ENCODE measurements around the gene TOX3. TPM values are rescaled to one million over a fixed set of nuclear protein-coding genes. Genes with fewer than 3 reads are reported as not detected.

The TOX3 gene
- polyA plus RNA-seq, 1 donor from 2014 or later: 2.3 TPM

- Histone ChIP-seq H3K36me3 (ENCODE audit: insufficient read depth, low read length) (no peaks in the 10 kb centered on the region), H3K4me3 (ENCODE audit: low read length) (no peak overlapping the region), H3K27ac (ENCODE audit: low read length) (no peak overlapping the region), H3K9me3 (ENCODE audit: low read length) (no peaks in the 10 kb centered on the region), H3K79me2 (replicated peaks; ENCODE audit: insufficient read depth, low read length) (peaks cover 77% of the 10 kb centered on the region), H3F3A (ENCODE audit: insufficient read depth, low read length, poor library complexity, severe bottlenecking) (no peaks in the 10 kb centered on the region), H3K4me2 (ENCODE audit: low read length) (no peak overlapping the region), H3K27me3 (ENCODE audit: insufficient read depth, low read depth, low read length) (no peaks in the 10 kb centered on the region), H2AFZ (ENCODE audit: low read depth, low read length) (no peak overlapping the region), H3K9me2 (ENCODE audit: insufficient read depth, low read length) (no peaks in the 10 kb centered on the region), H4K20me1 (ENCODE audit: insufficient read depth) (no peaks in the 10 kb centered on the region), H3K9ac (ENCODE audit: low read length) (no peak overlapping the region)
- no peak for TF ChIP-seq POLR2AphosphoS5 (IDR thresholded peaks at IDR 0.05)
- no peak for TF ChIP-seq REST (IDR thresholded peaks at IDR 0.05; ENCODE audit: borderline replicate concordance)
- no peak for TF ChIP-seq EZH2 (IDR thresholded peaks at IDR 0.05; ENCODE audit: borderline replicate concordance, insufficient read depth, low read length, poor library complexity, severe bottlenecking)
- TF ChIP-seq SMC3 (conservative IDR thresholded peaks at IDR 0.05; ENCODE audit: poor library complexity): no peak
- TF ChIP-seq RAD21 (conservative IDR thresholded peaks at IDR 0.05): no peak
- TF ChIP-seq EP300 (conservative IDR thresholded peaks at IDR 0.05; ENCODE audit: poor library complexity, severe bottlenecking): no peak
- TF ChIP-seq CTCF (IDR thresholded peaks at IDR 0.05; ENCODE audit: poor library complexity, severe bottlenecking): no peak
- TF ChIP-seq TAF1 (IDR thresholded peaks at IDR 0.05; ENCODE audit: low read depth): no peak
- TF ChIP-seq MXI1 (conservative IDR thresholded peaks at IDR 0.05; ENCODE audit: poor library complexity, severe bottlenecking): no peak
Observed at GRCh38 chr16:52492789-52493357, 54.1 kb downstream of the TOX3 start.

- H3K9ac ChIP-seq (ENCODE audit: low read length): no peak overlapping the region
- no peaks in the 10 kb centered on the region for H3K9me2 ChIP-seq (ENCODE audit: insufficient read depth, low read length)
- H3K4me2 ChIP-seq (ENCODE audit: low read length): no peak overlapping the region
- no peaks in the 10 kb centered on the region for H3K9me3 ChIP-seq (ENCODE audit: low read length)
- no peak overlapping the region for H3K27ac ChIP-seq (ENCODE audit: low read length)
- no peak overlapping the region for H3K4me3 ChIP-seq (ENCODE audit: low read length)
- no peaks in the 10 kb centered on the region for H3K27me3 ChIP-seq (ENCODE audit: insufficient read depth, low read depth, low read length)
- H3K36me3 ChIP-seq (ENCODE audit: insufficient read depth, low read length): no peaks in the 10 kb centered on the region
- H2AFZ ChIP-seq (ENCODE audit: low read depth, low read length): no peak overlapping the region
- no peak for TF ChIP-seq TAF1 (IDR thresholded peaks at IDR 0.05; ENCODE audit: low read depth)
- no peaks in the 10 kb centered on the region for H3F3A ChIP-seq (ENCODE audit: insufficient read depth, low read length, poor library complexity, severe bottlenecking)
- H4K20me1 ChIP-seq (ENCODE audit: insufficient read depth): no peaks in the 10 kb centered on the region
- peaks cover 77% of the 10 kb centered on the region for H3K79me2 ChIP-seq (replicated peaks; ENCODE audit: insufficient read depth, low read length)
Observed at GRCh38 chr16:52491216-52491615, 55.7 kb downstream of the TOX3 start.
